Hepatic stellate cell (primary cell): ENCODE data around the gene A2M.

Experiments
- DNase-seq: peaks from one replicate; pipeline ENCODE4 v3.0.0; 2011; ENCODE audit warnings: low spot score

Gene A2M

DNA sequence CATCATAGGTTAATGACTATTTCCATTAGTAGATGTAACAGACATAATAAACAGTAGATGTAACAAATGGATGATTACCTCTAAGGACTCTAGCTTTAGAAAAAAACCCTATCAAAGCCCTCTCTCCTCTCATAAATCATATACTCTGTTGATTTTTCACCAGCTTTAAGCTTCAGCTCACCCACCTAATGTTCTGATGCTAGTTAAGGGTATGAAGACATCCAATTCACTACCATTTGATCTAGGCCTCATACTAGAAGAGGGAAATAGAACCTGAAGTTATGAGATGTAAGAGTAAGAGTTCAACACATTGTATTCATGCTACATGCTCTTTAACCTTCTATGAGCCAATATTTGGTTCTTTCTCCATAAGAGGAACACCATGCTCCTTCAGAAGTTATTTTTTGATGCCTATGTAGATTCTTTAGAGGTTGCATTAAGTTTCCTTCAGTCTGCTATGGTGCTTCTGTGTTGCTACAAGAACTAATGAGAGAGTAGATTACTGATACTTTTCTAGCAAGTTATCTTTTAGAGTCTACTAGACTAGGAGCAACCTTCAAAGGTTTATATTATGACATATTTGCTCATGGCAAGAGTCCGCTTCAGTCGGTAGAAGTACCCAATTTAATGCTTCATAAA lies 16.0 kb downstream of the A2M start:
- no peak for DNase-seq

DNA sequence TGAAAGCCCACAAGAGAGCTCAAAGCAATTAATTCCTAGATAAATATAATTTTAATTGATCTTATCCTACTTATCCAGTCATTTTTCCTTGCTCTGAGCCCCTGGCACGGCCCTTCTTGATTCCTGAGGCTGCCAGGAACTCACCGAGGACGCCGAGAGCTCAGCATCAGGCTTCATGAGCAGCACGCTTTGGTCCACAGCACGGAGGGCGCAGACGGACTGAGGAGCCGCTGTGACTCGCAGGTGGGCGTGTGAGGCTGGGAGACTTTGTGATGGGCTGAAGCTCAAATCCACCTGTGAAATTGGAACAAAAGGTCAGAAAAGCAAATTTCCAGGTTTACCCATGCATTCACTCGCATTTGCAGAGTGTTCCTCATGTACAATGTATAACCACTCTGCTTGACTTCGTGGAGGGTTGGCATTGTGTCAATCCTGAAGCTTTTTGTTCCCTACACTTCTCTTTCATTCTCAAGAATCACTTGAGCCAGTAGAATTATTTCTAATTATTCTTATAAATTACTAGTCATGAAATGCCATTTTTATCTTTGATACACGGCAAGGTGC lies 17.2 kb downstream of the A2M start:
- DNase-seq: no peak

DNA sequence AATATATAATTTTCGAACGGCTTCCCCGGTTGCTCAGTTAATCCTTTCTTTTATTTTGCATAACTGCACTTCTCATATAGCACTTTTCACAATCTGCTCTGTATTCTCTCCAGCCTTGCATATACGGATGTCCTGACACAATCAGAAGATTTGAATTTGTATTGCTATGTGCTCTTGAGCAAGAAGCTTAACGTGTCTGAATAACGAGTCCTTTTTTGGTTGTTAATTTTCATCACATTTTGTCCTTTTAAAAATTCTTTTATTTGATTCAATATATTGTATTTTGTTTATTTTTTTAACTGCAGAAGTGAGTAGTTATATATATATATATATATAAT lies 17.6 kb downstream of the A2M start:
- DNase-seq: no peak

DNA sequence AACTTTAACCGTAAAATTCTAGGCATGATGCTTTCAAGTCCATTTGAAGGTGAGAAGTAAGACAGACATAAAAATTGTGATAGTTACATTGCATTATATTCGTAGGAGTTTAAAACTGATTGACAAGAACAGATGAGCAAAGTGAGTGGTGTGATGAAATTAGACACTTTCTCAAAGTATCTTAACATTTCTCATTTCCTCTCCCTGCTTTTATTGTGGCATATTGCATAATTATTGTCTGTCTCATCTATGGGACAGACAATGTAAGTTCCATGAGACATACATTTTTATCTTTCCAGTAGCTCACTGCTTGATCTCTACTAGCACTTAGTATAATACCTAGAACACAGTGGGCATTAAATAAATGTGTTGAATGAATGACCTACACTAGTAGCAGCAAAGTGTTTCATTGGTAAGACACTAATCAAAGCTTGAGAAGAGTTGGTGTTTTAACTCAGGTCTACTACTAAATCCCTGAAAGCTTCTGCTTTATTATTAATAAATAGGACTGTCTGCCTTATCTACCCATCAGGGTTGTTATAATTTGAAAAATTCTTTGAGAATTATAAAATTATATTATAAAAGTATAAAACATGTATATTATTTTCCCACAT lies 19.0 kb downstream of the A2M start:
- DNase-seq: no peak

DNA sequence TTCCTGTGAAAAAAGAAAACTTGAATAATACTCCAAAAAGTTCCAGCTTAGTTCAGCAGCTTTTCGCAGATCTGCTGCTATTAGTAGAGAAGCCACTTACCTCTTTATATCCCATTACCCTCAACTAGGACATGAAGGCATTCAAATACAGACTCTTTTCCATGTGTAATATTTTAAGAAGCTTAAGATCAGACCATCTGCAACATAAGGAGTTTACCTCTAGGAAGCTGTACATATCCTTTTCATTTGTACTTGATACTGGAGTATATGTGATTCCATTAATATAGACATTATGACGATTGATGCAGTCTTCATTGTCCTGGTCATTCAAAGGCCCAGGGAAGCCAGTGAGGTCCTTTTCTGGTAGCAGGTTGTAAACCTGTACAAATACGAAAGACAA lies 20.4 kb downstream of the A2M start:
- no peak for DNase-seq

DNA sequence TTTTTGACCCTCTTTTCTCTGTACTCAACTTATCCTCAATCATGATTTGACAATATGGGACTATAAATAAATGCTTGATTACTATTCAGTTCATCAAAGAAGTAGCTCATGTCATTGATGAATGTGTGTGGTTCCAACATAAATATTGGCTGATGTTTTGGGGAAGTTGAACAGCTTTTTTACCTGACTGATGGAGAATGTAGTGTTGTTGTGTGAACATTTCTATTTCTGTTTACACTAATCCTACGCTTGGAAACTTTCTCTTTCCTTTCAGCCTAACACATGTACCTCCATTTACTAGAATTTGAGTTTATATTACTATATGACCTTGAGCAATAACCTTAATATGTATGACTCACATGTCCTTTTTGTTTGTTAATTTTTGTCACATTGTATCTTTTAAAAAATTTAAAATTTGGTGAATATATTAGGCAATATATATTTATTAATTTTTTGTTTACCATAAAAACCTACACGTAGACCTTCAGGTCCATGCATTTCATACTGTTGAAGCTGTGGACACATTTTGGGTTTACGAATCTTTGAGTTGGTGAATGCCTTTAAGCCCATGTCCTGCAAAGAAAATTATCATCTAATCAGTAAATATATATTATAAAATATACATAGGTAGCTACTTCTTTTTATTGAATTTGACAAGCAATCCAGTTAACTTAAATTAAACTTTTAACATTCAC lies 21.1 kb downstream of the A2M start:
- no peak for DNase-seq

DNA sequence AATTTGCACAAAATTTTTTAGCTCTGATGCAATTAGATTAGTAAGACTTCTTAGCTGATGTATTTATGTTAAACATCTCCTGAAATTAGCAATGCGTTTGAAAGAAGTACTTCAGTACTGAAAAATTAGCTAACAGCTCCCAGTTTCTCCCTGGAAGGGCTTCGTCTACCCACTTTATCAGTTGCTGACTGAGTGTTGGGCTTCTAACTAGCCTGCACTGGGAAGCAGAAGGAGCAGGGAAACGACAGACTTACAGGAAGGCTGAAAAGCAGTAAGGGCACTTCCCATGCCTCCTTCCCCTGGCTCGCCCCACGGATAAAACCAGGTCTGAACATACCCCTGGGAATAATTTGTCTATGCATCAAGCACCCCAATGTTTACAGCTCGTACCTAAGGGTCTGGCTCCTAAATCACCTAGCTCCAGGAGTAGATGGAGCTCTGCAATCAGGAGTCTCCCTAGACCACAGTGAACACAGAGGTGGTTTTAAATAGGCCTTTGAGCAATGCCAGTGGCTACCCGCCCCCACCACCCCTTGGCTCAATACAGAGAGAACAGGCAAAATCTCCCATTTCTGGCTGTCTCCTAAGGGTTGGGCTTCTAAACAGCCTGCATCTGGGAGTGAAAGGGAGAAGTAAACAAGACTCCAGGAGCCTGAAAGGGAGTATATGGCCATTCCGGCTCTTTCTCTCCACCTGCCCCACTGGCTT lies 23.7 kb downstream of the A2M start:
- DNase-seq: no peak

DNA sequence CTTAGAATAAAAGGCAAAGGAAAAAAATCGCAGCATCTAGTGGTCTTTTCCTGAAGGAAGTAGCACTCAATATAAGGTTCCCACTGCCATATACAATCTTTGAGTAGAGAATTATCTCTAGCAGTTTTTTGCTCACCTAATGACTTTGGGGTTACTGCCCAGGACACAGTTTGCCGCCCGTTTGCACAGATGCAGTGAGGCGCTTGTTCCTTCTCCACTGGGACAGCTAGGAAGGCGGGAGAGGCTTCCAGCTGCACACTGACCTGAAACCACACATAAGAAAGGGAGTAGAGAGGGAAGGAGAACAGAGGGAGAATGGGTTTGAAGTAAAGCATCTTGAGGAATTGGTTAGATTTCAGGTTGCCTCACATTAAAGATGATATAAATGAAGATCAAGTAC lies 25.5 kb downstream of the A2M start:
- no peak for DNase-seq

DNA sequence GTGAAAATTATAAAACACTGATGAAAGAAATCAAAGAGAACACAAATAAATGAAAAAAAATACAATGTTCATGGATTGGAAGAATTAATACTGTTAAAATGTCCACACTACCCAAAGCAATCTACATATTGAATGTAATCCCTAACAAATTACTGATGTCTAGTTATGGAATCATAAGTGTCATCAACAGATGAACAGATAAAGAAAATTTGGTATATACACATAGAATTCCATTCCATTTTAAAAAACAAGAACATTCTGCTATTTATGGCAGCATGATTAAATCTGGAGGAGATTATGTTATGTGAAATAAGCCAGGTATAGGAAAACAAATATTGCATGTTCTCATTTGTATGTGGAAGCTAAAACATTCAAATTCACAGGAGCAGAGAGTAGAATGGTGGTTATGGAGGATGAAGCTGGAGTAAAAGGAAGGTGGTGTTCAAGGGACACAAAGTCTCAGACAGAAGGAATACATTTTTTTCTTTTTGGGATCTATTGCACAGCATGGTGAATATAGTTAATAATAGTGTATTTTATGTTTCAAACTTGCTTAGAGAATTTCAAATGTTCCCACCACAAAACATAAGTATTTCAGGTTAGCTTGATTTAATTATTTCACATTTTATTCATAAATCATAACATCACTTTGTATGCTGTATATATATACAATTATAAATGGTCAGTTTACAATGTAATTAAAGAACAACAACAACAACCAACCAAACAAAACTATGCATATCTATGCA lies 28.5 kb downstream of the A2M start:
- DNase-seq: no peak

DNA sequence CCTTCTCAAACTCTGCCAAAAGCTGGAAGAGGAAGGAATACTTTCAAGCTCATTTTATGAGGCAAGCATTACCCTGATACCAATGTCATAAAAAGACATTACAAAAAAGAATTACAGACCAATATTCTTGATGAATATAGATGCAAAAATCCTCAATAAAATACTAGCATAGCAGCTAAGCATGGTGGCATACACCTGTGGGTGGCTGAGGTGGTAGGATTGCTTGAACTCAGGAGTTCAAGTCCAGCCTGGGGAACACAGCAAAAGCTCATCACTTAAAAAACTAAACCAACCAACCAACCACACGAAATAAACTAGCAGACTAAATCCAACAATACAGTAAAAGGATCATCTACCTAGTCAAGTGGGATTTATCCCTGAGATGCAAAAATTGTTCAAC lies 29.6 kb downstream of the A2M start:
- DNase-seq: no peak

DNA sequence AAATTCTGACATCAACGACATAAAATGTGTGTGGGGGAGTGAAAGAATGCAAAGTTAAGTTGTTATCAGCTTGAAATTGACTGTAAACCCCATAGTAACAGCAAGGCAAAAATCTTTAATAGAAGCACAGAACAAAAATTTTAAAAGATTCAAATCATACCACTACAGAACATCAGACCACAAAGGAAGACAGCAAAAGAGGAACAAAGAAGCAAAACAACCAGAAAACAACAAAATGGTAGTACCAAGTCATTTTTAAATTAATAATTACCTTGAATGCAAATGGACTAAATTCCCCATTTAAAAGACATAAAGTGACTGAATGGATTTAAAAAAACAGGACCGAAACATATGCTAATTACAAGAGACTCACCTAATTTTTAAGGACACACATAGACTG lies 31.3 kb downstream of the A2M start:
- no peak for DNase-seq

DNA sequence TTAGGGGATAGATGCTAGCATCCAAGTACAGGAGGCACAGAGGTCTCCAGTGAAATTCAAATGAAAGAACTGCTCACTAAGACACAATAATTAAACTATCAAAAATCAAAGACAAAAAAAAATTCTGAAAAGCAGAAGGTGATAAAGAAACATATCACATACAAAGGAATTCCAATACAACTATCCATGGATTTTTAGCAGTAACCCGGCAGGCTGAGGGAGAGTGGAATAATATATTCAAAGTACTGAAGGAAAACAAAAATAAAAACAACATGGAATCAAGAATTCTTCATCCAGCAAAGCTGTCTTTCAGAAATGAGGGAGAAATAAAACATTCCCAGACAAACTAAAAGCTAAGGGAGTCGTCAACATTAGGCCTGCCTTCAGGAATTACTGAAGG lies 31.9 kb downstream of the A2M start:
- DNase-seq: no peak

DNA sequence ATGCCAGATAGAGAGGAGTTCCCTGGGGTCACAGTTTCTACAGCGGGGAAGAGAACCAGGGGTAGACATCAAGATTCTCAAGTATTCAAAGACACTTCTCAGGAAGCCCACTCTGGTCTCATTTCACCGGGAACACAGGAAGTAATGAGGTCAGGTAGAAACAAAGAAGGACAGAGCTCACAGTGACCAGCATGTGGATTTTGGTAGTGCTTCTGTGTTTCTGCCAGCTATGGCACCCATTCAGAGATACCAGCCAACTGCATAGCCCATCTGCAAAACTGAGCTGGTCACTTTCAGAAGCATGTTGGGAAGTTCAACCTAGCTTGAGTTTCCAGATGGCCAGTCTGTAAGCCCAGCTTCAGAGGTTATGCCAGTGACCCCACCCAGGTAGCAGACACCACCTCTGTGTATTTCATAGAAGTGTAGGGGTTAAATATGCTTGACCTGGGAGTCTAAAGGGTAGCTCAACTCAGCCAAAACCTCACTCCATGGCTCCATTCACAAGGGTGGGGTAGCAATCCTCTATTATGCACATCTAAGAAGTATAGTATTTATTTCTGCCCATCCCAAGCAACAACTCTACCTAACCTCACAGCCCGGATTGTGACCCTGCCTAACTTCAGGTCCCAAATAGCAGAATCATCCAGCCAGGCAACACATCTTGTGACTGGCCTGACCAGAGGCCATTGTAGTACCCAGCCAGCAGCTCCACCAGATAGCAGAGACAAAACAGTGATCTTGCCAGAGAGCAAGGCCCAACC lies 33.9 kb downstream of the A2M start:
- no peak for DNase-seq

DNA sequence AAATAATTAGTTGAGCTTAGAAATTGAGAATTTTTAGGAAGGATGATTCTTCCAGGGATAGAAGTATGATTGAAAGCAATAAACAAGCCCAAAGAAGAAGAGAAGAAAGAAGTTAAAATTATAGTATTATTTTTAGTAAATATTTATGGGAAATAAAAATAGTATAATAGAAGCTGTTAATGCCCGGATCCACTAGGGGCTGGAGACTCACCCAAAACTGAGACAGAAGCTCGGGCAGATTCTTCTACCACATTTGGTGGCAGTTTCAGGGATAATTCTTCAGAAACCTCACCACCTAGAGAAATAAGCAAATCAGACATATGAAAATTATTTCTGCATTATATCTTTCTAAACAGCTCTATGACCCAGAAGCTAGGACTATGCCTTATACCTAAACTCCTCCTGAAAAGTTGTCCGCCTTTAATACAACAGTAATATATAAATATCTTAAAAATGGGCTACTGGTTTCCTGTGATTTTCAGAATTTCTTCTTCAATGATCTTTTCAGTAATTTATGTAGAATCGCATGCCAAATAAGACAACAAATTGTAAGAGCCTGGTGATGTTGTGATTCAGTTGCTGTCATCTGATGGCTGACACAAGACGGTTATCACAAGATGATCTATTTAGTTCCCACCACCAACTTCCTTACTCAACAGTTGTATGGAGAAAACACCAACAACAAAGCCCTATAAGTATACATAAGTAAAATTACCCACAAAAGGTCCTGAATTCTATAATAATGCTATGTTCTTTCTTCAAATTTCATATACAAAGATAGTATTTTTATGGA lies 35.6 kb downstream of the A2M start:
- no peak for DNase-seq

DNA sequence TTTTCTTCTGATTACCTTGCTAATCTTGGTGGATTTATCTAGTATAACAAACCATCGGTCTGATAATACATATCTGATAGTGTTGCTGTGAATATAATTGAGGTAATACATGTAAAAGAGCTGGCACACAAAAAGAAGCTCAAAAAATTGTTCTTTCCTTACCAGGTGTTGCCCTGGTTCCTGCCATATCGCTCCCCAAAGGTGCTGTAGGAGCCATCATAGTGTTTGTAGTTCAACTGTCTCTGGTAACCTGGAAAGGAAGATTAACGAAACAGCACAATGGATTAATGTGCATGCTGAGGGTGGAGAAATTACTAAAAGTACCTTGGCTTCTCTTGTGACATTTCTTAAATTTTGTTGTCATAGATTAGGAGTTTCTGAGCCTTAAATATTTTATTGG lies 36.6 kb downstream of the A2M start:
- no peak for DNase-seq

DNA sequence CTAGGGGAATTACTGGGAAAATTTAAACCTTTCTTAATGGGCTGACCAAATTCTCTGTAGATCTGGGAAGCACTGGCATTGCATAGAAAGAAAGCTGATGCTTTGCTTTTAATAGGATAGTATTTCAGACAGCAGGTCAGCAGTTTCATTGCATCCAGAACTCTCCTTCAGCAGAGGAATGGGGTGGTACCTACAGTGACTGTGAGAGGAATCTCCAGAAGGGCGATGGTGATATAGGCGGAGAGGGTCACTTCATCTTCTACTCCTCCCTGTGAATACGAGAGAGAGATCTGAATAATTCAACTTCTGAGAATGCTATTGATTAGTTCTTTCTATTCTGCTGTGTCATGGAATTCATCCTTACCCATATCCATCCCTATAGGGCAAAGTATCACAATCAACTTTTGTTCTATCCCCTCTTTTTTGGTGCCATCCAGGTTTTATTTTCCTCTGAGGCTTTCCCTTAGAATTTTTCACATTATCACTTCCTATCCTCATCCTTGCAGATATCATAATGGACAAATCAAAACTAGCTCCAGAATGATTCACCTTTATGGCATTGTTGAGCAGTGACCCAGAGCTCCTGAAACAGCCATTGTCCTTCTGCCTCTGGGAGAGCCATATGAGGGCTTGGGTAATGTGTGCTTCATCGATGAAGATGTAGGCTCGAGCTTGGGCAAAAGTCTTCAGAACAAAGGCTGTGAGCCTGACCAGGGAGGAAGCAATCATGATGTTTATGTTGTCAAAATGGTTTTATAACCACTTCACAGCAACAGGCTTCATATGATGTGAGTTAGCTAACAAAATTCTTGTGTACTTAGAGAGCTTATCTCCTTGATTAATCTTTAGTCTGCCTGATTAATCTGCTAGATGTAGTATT lies 38.3 kb downstream of the A2M start:
- DNase-seq: no peak

DNA sequence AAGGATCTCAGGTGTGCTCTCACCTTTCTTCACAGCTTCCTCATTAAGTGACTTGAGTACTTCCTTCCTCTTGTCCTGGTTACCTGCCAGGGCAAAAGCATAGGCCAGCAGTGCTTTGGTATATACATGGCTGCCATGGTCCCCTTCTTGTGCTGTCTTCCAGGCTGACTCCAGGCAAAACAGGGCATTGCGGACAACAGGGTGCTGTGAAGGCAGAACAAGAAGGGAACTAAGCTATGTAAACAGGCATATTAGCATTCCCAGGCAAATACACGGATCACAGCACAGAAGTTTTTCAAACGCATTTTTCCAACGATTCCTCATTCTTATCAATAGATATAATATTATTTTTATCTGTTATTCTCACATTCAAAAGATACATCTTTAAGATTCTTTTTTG lies 39.0 kb downstream of the A2M start:
- DNase-seq: no peak

DNA sequence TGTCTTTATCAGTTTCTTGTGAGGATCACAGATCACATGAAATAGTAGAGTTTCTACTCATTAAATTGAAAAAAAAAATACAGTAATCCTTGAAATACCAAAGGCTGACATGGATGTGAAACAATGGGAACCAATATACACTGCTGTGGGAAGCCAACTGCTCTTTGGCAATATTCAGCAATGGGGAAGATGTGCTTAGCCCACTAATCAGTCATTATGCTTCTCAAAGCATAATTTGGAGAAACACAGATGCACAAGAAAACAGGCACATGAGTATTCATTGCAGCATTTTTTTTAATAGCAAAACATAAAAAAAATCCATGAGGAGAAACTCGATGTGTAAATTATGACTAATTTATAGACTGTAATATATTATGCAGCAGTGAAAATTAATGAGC lies 40.6 kb downstream of the A2M start:
- DNase-seq: no peak

DNA sequence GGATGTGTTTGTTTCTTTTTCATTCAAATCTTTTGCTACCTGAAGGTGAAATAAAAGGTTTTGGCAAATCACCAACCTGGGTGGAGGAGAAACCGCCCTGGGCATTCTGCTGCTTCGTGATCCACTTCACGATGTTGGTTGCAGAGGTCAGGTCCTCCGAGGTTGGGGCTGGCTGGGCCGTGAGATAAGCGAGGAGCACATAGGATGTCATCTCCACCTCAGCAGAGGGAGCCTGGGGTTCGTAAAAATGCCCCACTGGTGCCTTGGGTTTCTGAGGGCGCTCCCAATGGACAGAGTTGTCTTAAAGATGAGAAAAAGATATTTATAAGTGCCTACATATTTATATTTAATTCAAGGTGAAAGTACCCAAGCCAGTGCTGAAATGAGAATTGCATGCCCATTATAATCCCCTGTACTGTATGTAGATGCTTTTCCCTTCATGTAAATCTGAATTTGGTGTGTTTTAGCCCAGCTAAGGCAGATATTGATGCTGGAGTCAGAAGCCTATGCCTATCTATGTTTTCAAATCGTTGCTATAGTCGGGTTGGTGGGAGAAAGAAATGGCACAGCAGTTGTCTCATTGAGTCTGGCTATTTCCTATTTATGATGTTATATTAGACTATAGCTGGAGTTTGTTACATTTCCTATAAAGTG lies 41.1 kb downstream of the A2M start:
- no peak for DNase-seq
